Natural killer cell treated with Interleukin-12 subunit alpha and Interleukin-12 subunit beta and Interleukin-15 and Interleukin-18, amount 100 ng/mL, for 72 hours (primary cell): ENCODE results near the gene L3MBTL1. TPM values are rescaled to one million over a fixed set of nuclear protein-coding genes. Genes with fewer than 3 reads are reported as not detected.
"Not testable (repeated sequence)": the region's sequence is repeated elsewhere in the genome, so short reads cannot be mapped to it uniquely, and the experiment has no call there.

Experiments used
- ATAC-seq, 2 donors: fragments of 150-1000 bp; cut with Tn5 transposase in 1 of 2; sonication (Bioruptor Pico), chemical (Tn5 transposase) in 1 of 2; 2 replicates each; pipeline ENCODE4 v1.10.0; 2021
- DNase-seq: peaks from one replicate; pipeline ENCODE4 v3.0.0; 2022; ENCODE audit warnings: low spot score
- H3K27ac Mint-ChIP-seq, 2 donors: 1 replicate in 1 of 2; 2 replicates in 1 of 2; pipeline ENCODE4 v1.8.0; 2022; ENCODE audit warnings: mixed read lengths in 2 of 2, mild to moderate bottlenecking in 1 of 2, moderate library complexity in 1 of 2
- H3K27me3 Mint-ChIP-seq, 2 donors: 1 replicate in 1 of 2; 2 replicates in 1 of 2; pipeline ENCODE4 v1.8.0; 2022; ENCODE audit warnings: mixed read lengths in 2 of 2
- H3K36me3 Mint-ChIP-seq: one replicate; pipeline ENCODE4 v1.8.0; 2022; ENCODE audit warnings: mixed read lengths
- H3K4me1 Mint-ChIP-seq, 2 donors: 1 replicate in 1 of 2; 2 replicates in 1 of 2; pipeline ENCODE4 v1.8.0; 2022; ENCODE audit warnings: low read depth in 2 of 2, mixed read lengths in 2 of 2, mild to moderate bottlenecking in 1 of 2
- H3K4me3 Mint-ChIP-seq: one replicate; pipeline ENCODE4 v1.8.0; 2022; ENCODE audit warnings: mixed read lengths
- H3K9me3 Mint-ChIP-seq: 2 replicates; pipeline ENCODE4 v1.8.0; 2022; ENCODE audit warnings: mixed read lengths
- total RNA-seq, 2 donors: library from RNA; stranded (reverse); gene quantifications; one replicate each; pipeline ENCODE4 v1.2.3, GENCODE V29; 2022

Gene L3MBTL1
- total RNA-seq, 2 donors from 2014 or later, result 7.0 to 12.9 TPM

DNA sequence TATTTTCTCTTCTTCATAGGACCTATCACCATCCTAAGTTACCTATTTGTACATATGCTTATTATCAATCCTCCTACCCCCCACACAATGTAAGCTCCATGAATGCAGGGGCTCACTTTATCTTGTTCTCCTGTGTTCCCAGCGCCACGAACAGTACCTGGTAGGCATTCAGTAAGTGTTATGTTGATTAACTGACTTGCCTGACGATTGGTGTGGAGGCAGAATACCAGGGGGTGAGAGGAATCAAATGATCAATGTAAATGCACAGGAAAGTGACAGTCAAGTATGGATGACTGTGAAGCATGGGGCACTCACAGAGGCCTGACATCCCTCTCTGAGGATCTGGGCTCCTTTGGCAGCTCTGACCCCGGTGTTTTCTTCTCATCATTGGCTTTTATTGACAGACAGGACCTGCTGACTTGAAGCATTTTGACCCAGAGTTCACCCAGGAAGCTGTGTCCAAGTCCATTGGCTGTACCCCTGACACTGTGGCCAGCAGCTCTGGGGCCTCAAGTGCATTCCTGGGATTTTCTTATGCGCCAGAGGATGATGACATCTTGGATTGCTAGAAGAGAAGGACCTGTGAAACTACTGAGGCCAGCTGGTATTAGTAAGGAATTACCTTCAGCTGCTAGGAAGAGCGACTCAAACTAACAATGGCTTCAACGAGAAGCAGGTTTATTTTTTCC lies 77.1 kb downstream of the L3MBTL1 start:
- ATAC-seq (no peak), DNase-seq (no peak)
- Mint-ChIP-seq H3K4me3 (no peak overlapping the region), H3K27me3 (peaks cover 0 to 4% of the 10 kb centered on the region in 2 donors), H3K9me3 (no peaks in the 10 kb centered on the region), H3K36me3 (no peaks in the 10 kb centered on the region), H3K27ac (no peak overlapping the region), H3K4me1 (peaks cover under 1 to 4% of the 10 kb centered on the region in 2 donors)

GRCh38 chr20:43586641-43587040 lies 79.1 kb downstream of the L3MBTL1 start:
- ATAC-seq (no peak), DNase-seq (no peak)
- Mint-ChIP-seq H3K9me3 (no peaks in the 10 kb centered on the region), H3K27me3 (peaks cover 0 to 4% of the 10 kb centered on the region in 2 donors), H3K4me1 (peaks cover 12 to 17% of the 10 kb centered on the region in 2 donors), H3K36me3 (no peaks in the 10 kb centered on the region), H3K27ac (no peak overlapping the region), H3K4me3 (no peak overlapping the region)

- not testable (repeated sequence) for H3K27ac Mint-ChIP-seq, DNase-seq, H3K9me3 Mint-ChIP-seq, H3K27me3 Mint-ChIP-seq, H3K36me3 Mint-ChIP-seq, H3K4me3 Mint-ChIP-seq, ATAC-seq
- peaks cover 12 to 17% of the 10 kb centered on the region in 2 donors for H3K4me1 Mint-ChIP-seq
Observed at GRCh38 chr20:43588526-43588925, 81.0 kb downstream of the L3MBTL1 start.

- Mint-ChIP-seq H3K4me3 (peak overlapping the region; percentile 96), H3K27ac (peak overlapping the region; percentile 89 to 93), H3K9me3 (no peaks in the 10 kb centered on the region), H3K4me1 (peaks cover 12 to 17% of the 10 kb centered on the region in 2 donors), H3K27me3 (peaks cover 0 to 4% of the 10 kb centered on the region in 2 donors), H3K36me3 (no peaks in the 10 kb centered on the region)
- ATAC-seq (no peak), DNase-seq (no peak)
Observed at GRCh38 chr20:43590036-43590391, 82.5 kb downstream of the L3MBTL1 start.

- H3K4me3 Mint-ChIP-seq, result peak within 1 kb of the TSS; percentile 96
- H3K9me3 Mint-ChIP-seq, result no peaks in the 10 kb centered on the region
Observed at GRCh38 chr20:43590392-43591303, 83.2 kb downstream of the L3MBTL1 start, which contains the start of gene IFT52. Gene IFT52 (plus strand): TSS chr20:43590937. CDS start chr20:43594699, 3,762 bp downstream.

More at GRCh38 chr20:43590392-43591303, 83.2 kb downstream of the L3MBTL1 start, which contains the start of gene IFT52:
- Mint-ChIP-seq H3K36me3 (no peaks in the 10 kb centered on the region), H3K27ac (peak within 1 kb of the TSS; percentile 89 to 93), H3K27me3 (peaks cover 0 to 4% of the 10 kb centered on the region in 2 donors), H3K4me1 (peaks cover 12 to 17% of the 10 kb centered on the region in 2 donors)
- peak; percentile 99 for ATAC-seq
- DNase-seq, result peak; percentile 90

Other genes with a start within 250 kb of the L3MBTL1 start
- gene SRSF6, start 49.8 kb upstream of the L3MBTL1 start, total RNA-seq, result 100 to 1,000 TPM; 153 to 164 TPM
- gene SGK2, start 51.3 kb downstream of the L3MBTL1 start, total RNA-seq, result 1 to 10 TPM in 1 of 2 donors, under 1 TPM in 1; 0.57 to 1.7 TPM
- gene IFT52, start 83.2 kb downstream of the L3MBTL1 start, total RNA-seq, result 10 to 100 TPM; 19.1 to 20.7 TPM
- 100 to 1,000 TPM in 1 of 2 donors, 10 to 100 TPM in 1; 62.0 to 109 TPM for gene MYBL2, start 159.4 kb downstream of the L3MBTL1 start, total RNA-seq
- not detected for gene GTSF1L, start 219.3 kb downstream of the L3MBTL1 start, total RNA-seq